ENCODE results near the gene TMEM117.
"Not testable (repeated sequence)": the region's sequence is repeated elsewhere in the genome, so short reads cannot be mapped to it uniquely, and the experiment has no call there.

Gene TMEM117

GRCh38 chr12:44331269-44331668 lies 495.4 kb downstream of the TMEM117 start:
- no peak for DNase-seq

DNA sequence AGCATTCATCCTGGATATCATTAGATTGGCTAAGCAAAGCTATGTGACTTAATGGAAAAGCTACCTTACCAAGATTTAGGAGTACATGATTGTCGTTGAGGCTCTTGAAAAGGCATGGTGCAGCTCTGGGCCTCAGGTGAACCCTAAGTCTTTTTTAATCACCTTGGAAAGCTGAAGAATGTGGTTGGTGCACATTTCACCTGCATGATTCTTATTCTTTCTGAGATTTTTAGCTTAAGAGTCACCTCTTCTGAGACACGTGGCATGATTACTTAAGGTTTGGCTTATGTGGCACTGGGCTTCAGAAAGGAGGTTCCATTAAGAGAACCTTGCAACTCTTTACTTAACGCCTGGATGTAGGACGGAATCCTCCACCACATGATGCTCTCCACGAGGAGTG lies 498.5 kb downstream of the TMEM117 start:
- DNase-seq, result no peak

DNA sequence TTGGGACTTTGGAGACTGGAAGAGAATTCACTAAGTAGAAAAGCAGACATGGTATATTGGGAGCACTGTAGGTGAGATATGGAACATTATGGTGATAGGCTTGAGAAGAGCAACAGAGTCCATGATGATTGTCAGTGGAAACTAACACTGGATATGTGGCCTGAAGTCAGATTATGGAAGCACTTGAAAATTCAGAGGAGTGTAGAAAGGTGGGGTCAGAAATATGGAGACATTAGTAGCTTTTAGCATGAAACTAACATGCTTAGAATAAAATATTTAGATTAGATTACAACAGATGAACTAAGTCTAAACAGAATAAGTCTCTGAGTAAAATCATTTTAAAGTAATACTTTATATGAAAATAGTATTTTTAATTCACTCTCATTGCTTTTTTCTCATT lies 499.1 kb downstream of the TMEM117 start:
- DNase-seq, result no peak

- no peak for DNase-seq
These were observed 500.7 kb downstream of the TMEM117 start for GRCh38 chr12:44336577-44336976.

- DNase-seq, result no peak
These were observed 506.5 kb downstream of the TMEM117 start for GRCh38 chr12:44342371-44342770.

GRCh38 chr12:44347145-44347544 lies 511.3 kb downstream of the TMEM117 start:
- no peak for DNase-seq

- DNase-seq, result no peak
These were observed 521.6 kb downstream of the TMEM117 start for GRCh38 chr12:44357494-44357893.

DNA sequence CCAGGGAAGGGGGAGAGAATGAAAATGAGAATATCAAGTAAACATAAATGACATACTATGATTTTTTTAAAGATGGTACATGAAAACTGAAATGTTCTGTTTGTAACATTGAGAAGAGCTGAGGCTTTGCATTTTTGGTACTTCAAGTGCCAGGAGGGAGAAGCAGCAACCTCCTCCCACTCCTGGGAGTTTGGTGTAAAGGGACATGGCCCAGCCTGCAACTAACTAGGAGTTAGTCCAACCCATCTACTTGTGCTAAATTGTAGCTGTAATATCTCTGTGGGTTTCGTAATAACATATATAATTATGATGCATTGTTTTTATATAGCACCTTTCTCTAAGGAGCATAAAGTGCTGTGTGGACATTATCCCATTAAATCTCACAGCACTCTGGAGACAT lies 522.8 kb downstream of the TMEM117 start:
- DNase-seq, result no peak

- DNase-seq, result no peak
These were observed 527.1 kb downstream of the TMEM117 start for GRCh38 chr12:44362947-44363346.

- no peak for DNase-seq
These were observed 531.3 kb downstream of the TMEM117 start for GRCh38 chr12:44367136-44367535.

GRCh38 chr12:44367916-44368315 lies 532.0 kb downstream of the TMEM117 start:
- DNase-seq, result no peak

- DNase-seq, result no peak
These were observed 534.1 kb downstream of the TMEM117 start for GRCh38 chr12:44369998-44370397.

DNA sequence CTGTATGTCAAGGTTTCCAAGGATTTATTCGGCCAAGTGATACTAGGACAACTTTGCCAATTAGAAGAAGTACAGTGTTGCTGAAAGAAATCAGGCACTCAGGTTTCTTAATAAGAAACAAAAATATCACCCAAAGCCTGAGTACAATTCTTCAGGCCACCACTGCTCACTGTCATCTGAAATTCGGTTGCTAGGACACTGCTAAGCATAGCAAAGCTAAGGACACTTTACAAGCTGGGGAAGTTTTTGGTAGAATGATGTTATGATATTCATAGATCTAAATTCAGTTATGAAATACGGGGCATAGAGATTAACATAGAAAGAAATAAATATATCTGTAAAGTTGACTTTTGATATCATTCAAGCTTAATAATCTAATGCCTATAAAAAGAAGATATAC lies 535.1 kb downstream of the TMEM117 start:
- no peak for DNase-seq

GRCh38 chr12:44372259-44372658 lies 536.4 kb downstream of the TMEM117 start:
- DNase-seq, result no peak

GRCh38 chr12:44375694-44376093 lies 539.8 kb downstream of the TMEM117 start:
- DNase-seq, result no peak

GRCh38 chr12:44377443-44378187 lies 541.7 kb downstream of the TMEM117 start:
- DNase-seq, result no peak

DNA sequence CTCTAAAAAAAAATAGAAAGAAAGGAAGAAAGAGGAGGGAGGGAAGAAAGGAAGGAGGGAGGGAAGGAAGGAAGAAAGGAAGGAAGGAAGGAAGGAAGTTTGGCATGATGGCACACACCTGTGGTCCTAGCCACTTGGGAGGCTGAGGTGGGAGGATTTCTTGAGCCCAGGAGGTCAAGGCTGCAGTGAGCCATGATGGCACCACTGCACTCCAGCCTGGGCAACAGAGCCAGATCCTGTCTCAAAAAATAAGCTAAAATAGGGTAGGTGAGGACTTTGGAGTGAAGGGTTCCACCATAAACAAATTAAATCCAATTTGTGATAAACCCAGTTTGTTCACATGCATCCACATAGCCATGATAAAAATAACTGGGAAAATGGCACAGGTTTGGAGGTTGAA lies 543.2 kb downstream of the TMEM117 start:
- DNase-seq, result not testable (repeated sequence)

GRCh38 chr12:44379831-44380230 lies 544.0 kb downstream of the TMEM117 start:
- no peak for DNase-seq

- DNase-seq, result no peak
These were observed 545.0 kb downstream of the TMEM117 start for GRCh38 chr12:44380861-44381260.

DNA sequence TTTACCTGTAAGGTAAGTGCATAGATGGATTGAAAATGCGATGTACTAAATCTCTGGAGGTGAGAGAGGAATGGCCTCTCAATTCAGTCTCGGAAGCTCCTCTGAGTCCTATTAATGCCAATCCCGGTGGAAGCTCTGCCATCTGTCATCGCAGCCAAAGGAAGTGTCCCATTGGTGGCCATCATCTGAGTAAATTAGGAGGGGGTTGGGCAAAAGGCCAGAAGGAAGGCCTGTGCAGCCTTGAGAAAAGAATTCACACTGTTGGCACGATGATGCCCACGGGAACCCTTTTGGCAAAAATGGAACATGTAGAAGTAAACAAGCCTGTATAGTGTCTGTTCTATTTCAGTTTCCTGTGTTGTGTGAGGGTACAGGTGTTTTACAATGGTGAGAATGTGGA lies 545.5 kb downstream of the TMEM117 start:
- no peak for DNase-seq

- no peak for DNase-seq
These were observed 548.3 kb downstream of the TMEM117 start for GRCh38 chr12:44384136-44384535.

DNA sequence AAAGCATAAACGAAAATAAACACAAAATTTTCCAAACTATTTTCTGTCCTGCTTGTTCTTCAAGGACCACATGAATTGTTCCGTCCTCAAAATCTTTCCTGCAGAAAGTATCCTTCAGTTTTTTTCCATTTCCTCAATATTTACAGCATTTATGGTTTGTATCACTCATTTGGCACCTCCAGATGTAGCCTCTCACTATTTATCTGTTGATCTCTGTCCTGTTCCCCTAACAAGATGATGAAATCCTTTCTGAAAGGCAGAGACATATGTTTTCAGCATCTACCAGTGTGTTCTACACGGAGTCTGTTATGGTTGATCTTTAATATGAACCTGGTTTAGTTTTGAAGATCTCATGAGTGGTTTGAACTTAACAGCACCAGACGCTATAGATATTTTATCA lies 550.1 kb downstream of the TMEM117 start:
- DNase-seq, result no peak

DNA sequence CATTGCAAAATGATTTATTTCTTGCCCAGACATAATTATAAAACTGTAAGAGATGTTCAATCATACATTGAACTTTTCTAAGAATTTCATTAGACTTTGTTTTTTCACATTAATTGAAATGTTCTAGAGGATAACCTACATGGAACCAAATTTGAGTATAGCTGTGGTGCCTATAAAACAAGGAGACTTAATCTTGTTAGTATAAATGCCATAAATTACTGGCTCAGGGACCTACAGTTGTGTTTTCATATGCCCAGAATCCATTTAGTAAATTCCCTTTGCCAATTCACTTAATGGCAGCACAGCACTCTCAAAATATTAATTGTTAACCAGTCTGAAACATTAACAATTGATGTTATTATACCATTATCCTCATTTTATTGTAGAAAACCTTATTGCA lies 551.7 kb downstream of the TMEM117 start:
- no peak for DNase-seq

GRCh38 chr12:44389038-44389437 lies 553.2 kb downstream of the TMEM117 start:
- DNase-seq, result no peak

- no peak for DNase-seq
These were observed 554.0 kb downstream of the TMEM117 start for GRCh38 chr12:44389896-44390295.
